OCI-LY7 (cell line): ENCODE measurements around the gene NKIRAS2. TPM values are rescaled to one million over a fixed set of nuclear protein-coding genes. Genes with fewer than 3 reads are reported as not detected.

Experiments used
- BruUV-seq: library from RNA; stranded (reverse); fragments of 400-500 nt; replicated peaks from 2 replicates; lab custom pipeline; 2021; lab: Mats Ljungman, UMichigan
- CTCF ChIA-PET: fragments of 300-600 bp; sonication (Branson Sonifier 250); formaldehyde crosslinking; loops from one replicate; lab custom pipeline; 2022; ENCODE audit warnings: antibody characterized with exemption; ENCODE audit not compliant: unreplicated experiment; lab: Charles Lee
- POLR2A ChIA-PET: fragments of 300-600 bp; sonication (Branson Sonifier 250); formaldehyde crosslinking; loops from one replicate; lab custom pipeline; 2022; ENCODE audit warnings: antibody characterized with exemption; lab: Charles Lee
- DNase-seq: peaks from one replicate; pipeline ENCODE4 v3.0.0-alpha.2; 2015; ENCODE audit warnings: low spot score
- H2AFZ ChIP-seq: fragments of 200-600 bp; sonication (generic), shearing (Covaris generic); 2 replicates; pipeline ENCODE4 v1.6.1; 2014; ENCODE audit warnings: mild to moderate bottlenecking, antibody characterized with exemption, low read length, moderate library complexity
- H3K27ac ChIP-seq: fragments of 200-600 bp; sonication (generic); 2 replicates; pipeline ENCODE4 v1.5.1; 2014; ENCODE audit warnings: mixed run types, low read depth, mild to moderate bottlenecking, moderate library complexity, low read length, inconsistent platforms; ENCODE audit not compliant: poor library complexity, severe bottlenecking
- H3K36me3 ChIP-seq: fragments of 200-600 bp; sonication (generic); 2 replicates; pipeline ENCODE4 v1.6.1; 2014; ENCODE audit warnings: mild to moderate bottlenecking, antibody characterized with exemption, low read length, moderate library complexity, mixed read lengths; ENCODE audit not compliant: insufficient read depth
- H3K4me1 ChIP-seq: fragments of 200-600 bp; sonication (generic); 2 replicates; pipeline ENCODE4 v1.5.1; 2014; ENCODE audit warnings: mild to moderate bottlenecking, low read length; ENCODE audit not compliant: insufficient read depth, poor library complexity, severe bottlenecking
- H3K4me2 ChIP-seq: fragments of 200-600 bp; sonication (generic); 2 replicates; pipeline ENCODE4 v1.6.1; 2014; ENCODE audit warnings: mild to moderate bottlenecking, low read length
- H3K4me3 ChIP-seq: fragments of 200-600 bp; sonication (generic); 2 replicates; pipeline ENCODE4 v1.5.1; 2014; ENCODE audit warnings: mild to moderate bottlenecking, low read depth, low read length; ENCODE audit not compliant: poor library complexity, severe bottlenecking
- H3K79me2 ChIP-seq: fragments of 200-600 bp; sonication (generic); 2 replicates; pipeline ENCODE4 v1.6.1; 2016; ENCODE audit warnings: low read depth, mild to moderate bottlenecking, low read length, moderate library complexity, mixed read lengths; ENCODE audit not compliant: insufficient read depth
- H3K9me2 ChIP-seq: fragments of 200-600 bp; sonication (generic); 2 replicates; pipeline ENCODE4 v1.6.1; 2016; ENCODE audit warnings: mild to moderate bottlenecking, low read length, mixed read lengths; ENCODE audit not compliant: insufficient read depth
- H3K9me3 ChIP-seq: fragments of 200-600 bp; sonication (generic); 2 replicates; pipeline ENCODE4 v1.6.1; 2014; ENCODE audit warnings: mild to moderate bottlenecking, mixed run types, low read length, mixed read lengths
- H4K20me1 ChIP-seq: fragments of 200-600 bp; sonication (generic); 2 replicates; pipeline ENCODE4 v1.6.1; 2014; ENCODE audit warnings: mild to moderate bottlenecking, antibody characterized with exemption, low read length, moderate library complexity, mixed read lengths; ENCODE audit not compliant: insufficient read depth
- EZH2phosphoT487 ChIP-seq: fragments of 200-600 bp; sonication (generic); IDR thresholded peaks from 2 replicates; pipeline ENCODE4 v1.6.1; 2018; ENCODE audit warnings: low read depth, borderline replicate concordance, mild to moderate bottlenecking, mixed run types, antibody characterized with exemption, low read length, moderate library complexity, mixed read lengths
- intact Hi-C: fragments of 100-400 bp; cut with micrococcal nuclease; formaldehyde crosslinking; loops from one replicate; pipeline ENCODE4 v1.10.0; 2022; ENCODE audit not compliant: unreplicated experiment
- total RNA-seq, 2 experiments: library from RNA; depleted of rRNA in 1 of 2; stranded (reverse); fragments of >200 nt in 1 of 2; shearing (Covaris generic) in 1 of 2; gene quantifications; 2 replicates each; pipeline ENCODE4 v1.2.3, GENCODE V29; 2014 to 2022
- TF ChIP-seq, protein P1 (sequence below): fragments of 200-600 bp; sonication (generic); conservative IDR thresholded peaks from 2 replicates; pipeline ENCODE4 v1.5.1; 2014; ENCODE audit warnings: mild to moderate bottlenecking, antibody characterized with exemption, low read length, moderate library complexity, mixed read lengths

The NKIRAS2 gene
- total RNA-seq, 2 experiments from 2014 or later = 34.8 to 38.1 TPM

DNA sequence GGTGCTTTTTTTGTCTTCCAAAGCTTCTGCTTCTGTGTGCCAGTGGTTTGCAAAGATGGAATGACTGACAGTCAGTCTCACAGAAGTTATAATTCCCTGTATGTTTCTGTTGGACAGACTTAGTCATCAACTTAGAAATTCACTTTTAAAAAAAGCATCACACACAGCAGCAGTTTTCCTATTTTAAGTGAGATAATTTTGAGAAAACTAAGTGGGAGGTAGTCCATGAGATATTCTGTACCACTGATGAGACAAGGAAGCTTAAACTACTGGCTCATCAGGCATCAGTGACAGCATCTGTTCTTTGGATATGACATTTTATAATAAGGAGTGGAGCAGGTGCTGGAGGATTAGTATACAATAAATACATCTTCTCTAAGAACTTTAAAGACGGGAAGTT, 33.3 kb upstream of the NKIRAS2 start:
- ChIA-PET POLR2A (interaction anchor here (2.8 kb wide), 1 partner anchor 9 kb away, joined by 7 read pairs; no protein-coding TSS in a partner anchor), CTCF (no interaction called here)
- H3K27ac ChIP-seq = no peak overlapping the region

DNA sequence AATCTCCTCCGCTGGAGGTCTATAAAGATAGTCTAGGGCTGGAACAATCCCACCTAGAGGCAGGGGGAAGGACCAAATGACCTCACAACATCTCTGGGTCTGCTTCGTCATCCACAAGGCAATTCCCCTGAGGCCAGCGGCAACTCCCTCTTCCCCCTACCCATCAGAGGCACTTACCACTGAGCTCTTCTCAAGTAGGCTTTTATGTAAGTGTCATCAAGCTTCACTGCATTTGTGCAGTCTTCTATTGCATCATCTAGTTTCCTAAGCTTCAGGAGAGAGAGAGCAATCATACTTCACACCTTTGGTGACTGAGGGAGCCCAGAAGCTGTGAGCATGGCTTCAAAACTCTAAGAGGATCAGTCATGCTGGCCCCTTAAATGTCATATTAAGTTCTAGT, 32.2 kb upstream of the NKIRAS2 start:
- H4K20me1 ChIP-seq = no peaks in the 10 kb centered on the region
- no peaks in the 10 kb centered on the region for H3K79me2 ChIP-seq
- BruUV-seq = no TSS peak
- H3K9me3 ChIP-seq = no peaks in the 10 kb centered on the region
- H2AFZ ChIP-seq = no peak overlapping the region
- H3K9me2 ChIP-seq = no peaks in the 10 kb centered on the region
- H3K4me2 ChIP-seq = no peak overlapping the region
- CTCF ChIA-PET = interaction anchor here (1.0 kb wide), 1 partner anchor 9 kb away, joined by 3 read pairs; no protein-coding TSS in a partner anchor
- DNase-seq = peak; percentile 51
- peak overlapping the region; percentile 16 for H3K27ac ChIP-seq
- POLR2A ChIA-PET = interaction anchor here (0.6 to 2.8 kb wide), 4 partner anchors 8 to 133 kb away, joined by 3 to 7 read pairs (median 3); no protein-coding TSS in a partner anchor
- peaks cover 97% of the 10 kb centered on the region for H3K36me3 ChIP-seq
- peaks cover 12% of the 10 kb centered on the region for H3K4me1 ChIP-seq
- no peak overlapping the region for H3K4me3 ChIP-seq
- TF ChIP-seq EZH2phosphoT487 = no peak
- TF ChIP-seq, protein P1, sequence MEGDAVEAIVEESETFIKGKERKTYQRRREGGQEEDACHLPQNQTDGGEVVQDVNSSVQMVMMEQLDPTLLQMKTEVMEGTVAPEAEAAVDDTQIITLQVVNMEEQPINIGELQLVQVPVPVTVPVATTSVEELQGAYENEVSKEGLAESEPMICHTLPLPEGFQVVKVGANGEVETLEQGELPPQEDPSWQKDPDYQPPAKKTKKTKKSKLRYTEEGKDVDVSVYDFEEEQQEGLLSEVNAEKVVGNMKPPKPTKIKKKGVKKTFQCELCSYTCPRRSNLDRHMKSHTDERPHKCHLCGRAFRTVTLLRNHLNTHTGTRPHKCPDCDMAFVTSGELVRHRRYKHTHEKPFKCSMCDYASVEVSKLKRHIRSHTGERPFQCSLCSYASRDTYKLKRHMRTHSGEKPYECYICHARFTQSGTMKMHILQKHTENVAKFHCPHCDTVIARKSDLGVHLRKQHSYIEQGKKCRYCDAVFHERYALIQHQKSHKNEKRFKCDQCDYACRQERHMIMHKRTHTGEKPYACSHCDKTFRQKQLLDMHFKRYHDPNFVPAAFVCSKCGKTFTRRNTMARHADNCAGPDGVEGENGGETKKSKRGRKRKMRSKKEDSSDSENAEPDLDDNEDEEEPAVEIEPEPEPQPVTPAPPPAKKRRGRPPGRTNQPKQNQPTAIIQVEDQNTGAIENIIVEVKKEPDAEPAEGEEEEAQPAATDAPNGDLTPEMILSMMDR = no peak
- intact Hi-C loops = no loop called here

More for the DNA sequence above, 33.3 kb upstream of the NKIRAS2 start:
- Histone ChIP-seq H2AFZ (no peak overlapping the region), H3K4me1 (peaks cover 12% of the 10 kb centered on the region), H3K9me3 (no peaks in the 10 kb centered on the region), H3K4me2 (no peak overlapping the region), H3K36me3 (peaks cover 97% of the 10 kb centered on the region), H4K20me1 (no peaks in the 10 kb centered on the region), H3K4me3 (no peak overlapping the region), H3K9me2 (no peaks in the 10 kb centered on the region), H3K79me2 (no peaks in the 10 kb centered on the region)
- intact Hi-C loops = no loop called here
- BruUV-seq = no TSS peak
- DNase-seq = no peak
- TF ChIP-seq EZH2phosphoT487 = no peak
- TF ChIP-seq, protein P1 = no peak

DNA sequence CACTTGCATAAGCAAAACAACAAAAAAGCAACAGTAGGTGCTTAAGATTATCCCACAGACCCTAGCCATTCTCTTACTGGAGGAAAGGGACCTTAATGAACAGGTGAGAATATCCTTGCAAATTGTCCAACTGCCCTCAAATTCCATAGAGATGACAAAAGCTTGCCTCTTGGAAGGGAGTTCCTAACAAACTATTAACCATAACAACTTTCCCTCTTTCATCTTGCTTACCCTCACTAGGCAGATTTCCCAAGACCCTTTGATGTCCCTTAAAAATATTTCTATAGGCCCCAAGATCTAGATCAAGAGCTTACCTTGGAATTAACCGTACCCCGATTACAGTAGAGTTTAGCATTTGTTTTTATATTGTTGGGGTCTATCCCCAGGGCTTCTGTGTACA, 31.5 kb upstream of the NKIRAS2 start:
- H3K9me3 ChIP-seq = no peaks in the 10 kb centered on the region
- H3K4me3 ChIP-seq = no peak overlapping the region
- H3K9me2 ChIP-seq = no peaks in the 10 kb centered on the region
- ChIA-PET CTCF (no interaction called here), POLR2A (interaction anchor here (0.8 kb wide), 1 partner anchor 17 kb away, joined by 3 read pairs; no protein-coding TSS in a partner anchor)
- intact Hi-C loops = no loop called here
- no TSS peak for BruUV-seq
- TF ChIP-seq EZH2phosphoT487 = no peak
- TF ChIP-seq, protein P1 = no peak
- H3K27ac ChIP-seq = peak overlapping the region; percentile 16
- no peak overlapping the region for H3K4me2 ChIP-seq
- no peak overlapping the region for H2AFZ ChIP-seq
- peaks cover 12% of the 10 kb centered on the region for H3K4me1 ChIP-seq
- no peaks in the 10 kb centered on the region for H4K20me1 ChIP-seq
- no peak for DNase-seq
- H3K79me2 ChIP-seq = no peaks in the 10 kb centered on the region
- peaks cover 97% of the 10 kb centered on the region for H3K36me3 ChIP-seq
